Superior temporal gyrus (tissue), 1 donor: ENCODE results near the gene NLRP5.
A peak's percentile ranks its signal among the peaks of the same experiment; 100 is the strongest.
"Not testable (repeated sequence)": the region's sequence is repeated elsewhere in the genome, so short reads cannot be mapped to it uniquely, and the experiment has no call there.

Experiments used
- DNase-seq: peaks from one replicate; pipeline ENCODE4 v3.0.0-alpha.2; 2016; ENCODE audit errors: extremely low spot score

Gene NLRP5

DNA sequence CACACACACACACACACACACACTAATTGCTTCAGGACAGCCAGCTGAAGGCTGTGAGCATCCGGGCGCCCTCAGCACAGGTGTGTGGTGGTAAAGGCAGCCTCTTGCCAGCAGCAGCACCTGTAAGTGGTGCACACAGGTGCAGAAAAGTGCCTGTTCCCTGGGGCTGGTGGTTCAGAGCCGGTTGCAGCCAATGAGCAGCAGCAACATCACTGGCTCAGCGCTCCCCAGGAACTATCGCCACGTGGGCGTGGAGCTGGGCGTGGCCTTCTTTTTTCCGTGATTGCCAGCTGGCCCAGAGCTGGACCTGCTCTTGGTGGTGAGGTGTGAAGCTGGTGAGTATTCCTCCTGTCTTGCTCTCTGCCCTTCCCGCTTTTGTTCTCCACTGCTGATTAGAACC, at the start of gene NLRP5:
Gene NLRP5, plus strand, starts transcription at position 289 of the 400 bp plus-strand sequence.
- no peak for DNase-seq

DNA sequence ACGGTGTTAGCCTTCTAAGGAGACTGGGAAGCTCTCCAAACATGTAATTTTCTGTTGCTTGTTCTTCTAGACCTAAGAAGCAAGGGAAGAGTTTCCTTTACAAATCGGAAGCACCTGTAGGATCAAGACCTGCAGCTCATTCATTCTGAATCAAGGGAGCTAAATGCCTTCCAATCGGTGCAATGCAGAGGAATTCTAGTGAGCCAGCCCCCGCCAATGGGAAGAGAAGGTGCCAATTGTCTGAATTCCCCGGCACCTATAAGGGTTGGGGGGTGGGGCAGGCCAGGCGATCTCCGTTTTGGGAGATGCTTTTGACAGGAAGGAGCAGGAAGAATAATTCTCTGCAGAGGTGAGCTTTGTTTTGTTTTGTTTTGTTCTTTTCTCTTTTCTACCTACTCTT, 47.4 kb upstream of the NLRP5 start:
- no peak for DNase-seq

DNA sequence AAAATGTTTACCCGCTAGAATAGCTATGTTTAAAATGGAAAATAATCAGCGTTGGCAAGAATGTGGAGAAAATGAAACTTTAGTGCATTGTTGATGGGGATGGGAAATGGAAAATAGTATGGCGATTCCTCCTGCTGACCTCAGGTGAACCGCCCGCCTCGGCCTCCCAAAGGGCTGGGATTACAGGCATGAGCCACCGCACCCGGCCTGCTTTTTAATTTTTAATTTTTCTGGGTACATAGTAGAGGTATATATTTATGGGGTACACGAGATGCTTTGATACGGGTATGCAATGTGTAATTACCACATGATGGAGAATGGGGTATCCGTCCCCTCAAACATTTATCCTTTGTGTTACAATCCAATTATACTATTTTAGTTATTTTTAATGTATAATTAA, 46.3 kb upstream of the NLRP5 start:
- DNase-seq, result no peak

DNA sequence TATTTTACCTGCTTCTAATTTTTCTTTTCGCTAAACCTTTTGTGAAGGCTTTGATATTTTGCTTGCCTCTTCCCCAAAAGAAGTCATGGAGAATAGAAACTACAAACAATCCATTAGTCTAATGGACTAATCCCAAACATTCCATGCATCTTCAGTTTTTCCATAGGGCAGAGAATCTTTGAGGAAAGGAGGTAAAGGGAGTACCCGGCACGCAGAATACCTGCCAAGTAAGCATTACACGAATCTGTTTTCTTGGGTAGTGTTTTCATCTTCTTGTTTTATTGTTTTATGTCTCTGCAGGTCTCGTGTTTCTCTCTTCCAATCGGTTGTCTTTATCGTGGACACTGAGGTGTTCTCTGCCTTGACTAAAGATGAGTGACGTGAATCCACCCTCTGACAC, 39.0 kb upstream of the NLRP5 start, which contains the start of gene NLRP8:
Gene NLRP8, plus strand, starts transcription at position 301 of the 400 bp plus-strand sequence.
- no peak for DNase-seq

DNA sequence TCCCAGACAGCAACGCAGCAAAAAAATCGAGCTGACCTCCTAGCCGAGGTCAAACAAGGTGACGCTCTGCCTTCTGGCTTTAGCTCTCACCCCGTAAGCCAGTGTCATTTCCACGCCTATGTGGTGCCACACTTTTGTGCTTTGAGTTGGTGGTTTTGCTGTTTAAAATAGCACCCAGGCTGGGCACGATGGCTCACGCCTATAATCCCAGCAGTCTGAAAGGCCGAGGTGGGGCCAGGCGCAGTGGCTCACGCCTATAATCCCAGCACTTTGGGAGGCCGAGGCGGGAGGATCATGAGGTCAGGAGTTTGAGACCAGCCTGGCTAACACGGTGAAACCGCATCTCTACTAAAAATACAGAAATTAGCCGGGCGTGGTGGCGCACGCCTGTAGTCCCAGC, 36.0 kb upstream of the NLRP5 start:
- DNase-seq, result not testable (repeated sequence)

DNA sequence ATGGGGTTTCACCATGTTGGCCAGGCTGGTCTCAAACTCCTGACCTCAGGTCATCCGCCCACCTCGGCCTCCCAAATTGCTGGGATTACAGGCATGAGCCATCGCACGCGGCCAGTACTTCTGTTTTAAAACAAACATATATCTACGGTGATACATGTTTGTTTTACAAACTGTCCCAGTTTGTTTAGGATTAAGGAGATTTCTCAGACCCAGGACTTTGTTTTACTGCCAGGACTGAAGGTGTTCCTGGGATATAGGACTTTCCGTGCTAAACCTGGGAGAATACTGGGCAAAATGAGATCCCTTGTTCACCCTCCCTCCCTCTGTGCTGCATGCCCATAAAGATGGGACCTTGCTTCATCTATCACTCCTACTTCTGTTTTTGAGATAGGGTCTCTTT, 30.1 kb upstream of the NLRP5 start:
- no peak for DNase-seq

DNA sequence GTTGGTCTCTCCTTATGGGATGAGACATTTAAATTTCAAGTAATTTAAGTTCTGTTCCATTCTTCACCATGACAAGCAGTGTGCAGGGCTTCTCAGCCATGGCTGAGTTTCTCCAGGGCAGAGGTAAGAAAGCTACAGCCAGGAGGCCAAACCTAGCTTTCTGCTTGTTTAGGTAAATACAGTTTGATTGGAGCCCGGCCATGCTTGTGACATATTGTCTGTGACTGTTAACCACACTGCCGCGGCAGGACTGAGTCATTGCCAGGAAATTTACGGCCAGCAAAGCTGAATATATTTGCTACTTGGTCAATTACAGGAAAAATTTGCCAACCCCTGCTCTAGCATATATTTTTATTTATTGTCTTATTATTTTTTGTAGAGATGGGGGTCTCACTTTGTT, 28.2 kb upstream of the NLRP5 start:
- DNase-seq, result no peak

DNA sequence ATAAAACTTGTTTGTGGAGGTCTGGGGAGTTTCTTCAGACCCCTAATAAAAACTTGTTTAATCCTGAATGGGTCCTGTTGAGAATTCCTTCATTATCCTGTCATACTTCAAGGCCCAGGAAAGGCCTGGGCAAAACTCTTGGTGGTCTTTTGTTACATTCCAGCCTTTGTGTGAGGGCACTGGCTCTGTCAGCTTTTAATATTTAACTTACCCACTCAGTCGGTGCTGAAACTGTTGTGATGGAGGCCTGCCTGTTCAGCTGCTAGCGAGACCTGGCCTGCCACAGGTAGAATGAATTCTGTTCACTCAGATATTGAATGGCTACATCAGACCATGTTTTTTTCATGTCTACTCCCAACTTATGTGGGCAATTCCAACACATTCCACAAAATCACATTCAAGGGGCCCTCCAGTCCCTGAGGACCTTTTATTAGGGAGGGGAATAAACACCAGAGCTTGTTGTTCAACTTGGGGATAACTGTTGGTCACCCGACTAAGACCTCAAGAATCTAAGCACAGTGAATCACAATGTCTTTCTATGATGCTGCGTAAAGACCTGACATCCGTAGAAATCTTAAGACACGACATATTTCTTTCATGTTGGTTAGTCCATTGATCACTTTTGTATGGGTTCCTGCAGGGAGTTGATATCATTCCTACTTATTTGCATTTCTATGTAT, 26.4 kb upstream of the NLRP5 start:
- DNase-seq, result no peak

DNA sequence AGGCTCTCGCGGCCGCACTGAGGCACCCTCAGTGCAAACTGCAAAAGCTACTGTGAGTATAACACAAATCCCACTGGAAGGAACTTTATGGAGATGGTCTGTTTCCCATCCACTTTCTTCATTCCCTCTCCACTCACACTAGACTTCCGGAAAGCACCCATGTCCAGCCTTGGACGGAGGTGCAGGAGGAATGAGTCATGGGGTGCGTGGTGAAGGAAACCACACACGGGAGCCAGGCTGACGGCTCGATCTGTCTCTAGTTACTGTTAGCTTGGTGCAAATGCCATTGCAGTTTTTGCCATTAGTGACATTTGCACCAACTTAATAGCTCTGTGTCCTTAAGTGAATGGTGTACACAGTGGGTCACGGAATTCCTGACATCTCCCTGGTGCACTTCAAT, 24.4 kb upstream of the NLRP5 start:
- DNase-seq, result no peak

DNA sequence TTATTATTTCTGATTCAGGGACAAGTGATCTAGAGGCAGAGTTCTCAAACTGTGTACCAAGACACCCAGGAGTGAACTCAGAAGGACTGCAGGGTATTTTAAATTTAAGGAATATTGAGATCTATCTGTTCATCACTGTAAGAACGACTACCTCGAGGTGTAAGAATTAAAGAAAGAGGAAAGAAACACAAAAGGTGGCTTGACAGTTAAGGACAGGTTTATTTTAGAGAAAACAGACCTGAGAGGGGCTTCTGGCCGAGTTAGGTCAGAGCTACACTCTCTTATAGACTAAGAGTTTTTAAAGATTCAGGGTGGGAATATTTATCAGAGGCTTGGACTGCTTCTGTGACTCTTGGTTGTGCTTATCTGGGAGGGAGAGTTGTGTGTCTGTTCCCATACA, 12.6 kb upstream of the NLRP5 start:
- no peak for DNase-seq

DNA sequence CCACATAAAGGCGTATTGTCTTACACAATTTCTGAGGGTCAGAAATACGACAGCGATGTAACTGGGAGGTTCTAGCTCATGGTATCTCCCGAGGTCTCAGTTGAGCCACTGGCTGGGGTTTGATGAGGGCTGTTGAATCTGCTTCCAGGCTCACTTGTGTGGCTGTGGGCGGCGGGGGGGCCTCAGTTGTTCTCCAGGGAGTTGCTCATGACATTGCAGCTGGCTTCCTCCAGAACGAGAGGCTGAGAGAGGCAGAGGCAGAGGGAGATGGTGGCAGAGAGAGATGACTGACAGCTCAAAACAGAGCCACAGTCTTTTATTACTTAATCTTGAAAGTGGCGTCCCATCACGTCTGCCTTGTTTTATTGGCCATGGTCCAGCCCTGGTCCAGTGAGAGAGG, 6.2 kb upstream of the NLRP5 start:
- DNase-seq, result no peak

DNA sequence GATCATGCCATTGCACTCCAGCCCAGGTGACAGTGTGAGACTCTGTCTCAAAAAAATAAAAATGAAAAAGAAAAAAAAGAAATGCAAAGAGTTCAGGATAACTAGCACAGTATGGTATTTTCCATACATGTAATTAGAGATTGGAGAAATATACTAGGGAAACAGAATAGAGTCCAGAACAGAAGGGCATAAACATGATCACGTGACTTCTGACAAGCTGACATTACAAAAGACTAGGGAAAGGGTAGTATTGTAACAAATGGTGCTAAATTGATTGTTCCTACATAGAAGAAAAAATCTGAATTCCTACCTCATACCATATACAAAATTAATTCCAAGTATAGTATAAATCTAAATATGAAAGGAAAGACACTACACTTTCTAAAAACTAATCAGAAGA, 1.3 kb upstream of the NLRP5 start:
- DNase-seq, result no peak

DNA sequence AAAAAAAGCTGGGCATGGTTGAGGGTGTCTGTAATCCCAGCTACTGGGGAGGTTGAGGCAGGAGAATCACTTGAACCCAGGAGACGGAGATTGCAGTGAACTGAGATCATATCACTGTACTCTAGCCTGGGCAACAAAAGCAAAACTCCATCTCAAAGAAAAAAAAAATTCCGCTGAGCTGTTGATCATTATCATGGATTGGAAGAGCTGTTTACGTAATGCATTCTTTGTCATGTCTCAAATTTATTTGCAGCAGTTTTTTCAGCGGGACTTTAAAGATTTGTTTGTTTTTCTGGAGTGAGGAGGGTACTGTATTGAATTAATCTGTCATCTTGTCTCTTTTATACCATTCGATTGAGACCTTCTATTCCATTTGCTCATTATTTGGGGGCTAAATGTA, 4.3 kb downstream of the NLRP5 start:
- DNase-seq, result no peak

DNA sequence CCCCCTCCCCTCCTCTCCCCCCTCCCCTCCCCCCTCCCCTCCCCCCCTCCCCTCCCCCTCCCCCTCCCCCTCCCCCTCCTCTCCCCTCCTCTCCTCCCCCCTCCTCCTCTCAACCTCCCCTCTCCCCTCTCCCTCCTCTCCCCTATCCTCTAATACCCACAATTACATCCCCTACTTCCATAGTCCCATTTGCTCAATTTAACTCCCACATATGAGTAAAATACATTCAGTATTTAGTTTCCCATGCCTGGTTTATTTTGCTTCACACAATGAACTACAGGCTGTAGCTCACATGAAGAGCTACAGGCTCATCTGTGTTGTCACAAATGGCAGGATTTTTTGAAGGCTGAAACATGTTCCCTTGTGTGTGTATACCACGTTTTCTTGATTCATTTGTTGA, 6.9 kb downstream of the NLRP5 start:
- no peak for DNase-seq

DNA sequence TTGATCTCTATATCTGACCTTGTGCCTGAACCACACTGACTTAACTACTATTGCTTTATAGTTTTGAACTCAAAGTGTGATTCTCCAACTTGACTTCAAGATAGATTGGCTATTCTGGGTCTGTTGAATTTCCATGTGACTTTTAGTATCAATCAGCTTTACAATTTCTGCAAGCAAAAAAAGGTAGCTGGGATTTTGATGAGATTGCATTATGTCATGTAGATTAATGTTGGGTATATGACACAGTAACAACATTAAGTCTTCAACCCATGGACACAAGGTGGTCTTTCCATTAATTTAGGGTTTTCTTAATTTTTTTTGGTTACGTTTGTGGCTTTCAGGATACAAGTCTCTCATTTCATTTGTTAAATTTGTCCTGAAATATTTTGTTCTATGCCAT, 28.2 kb downstream of the NLRP5 start:
- no peak for DNase-seq

DNA sequence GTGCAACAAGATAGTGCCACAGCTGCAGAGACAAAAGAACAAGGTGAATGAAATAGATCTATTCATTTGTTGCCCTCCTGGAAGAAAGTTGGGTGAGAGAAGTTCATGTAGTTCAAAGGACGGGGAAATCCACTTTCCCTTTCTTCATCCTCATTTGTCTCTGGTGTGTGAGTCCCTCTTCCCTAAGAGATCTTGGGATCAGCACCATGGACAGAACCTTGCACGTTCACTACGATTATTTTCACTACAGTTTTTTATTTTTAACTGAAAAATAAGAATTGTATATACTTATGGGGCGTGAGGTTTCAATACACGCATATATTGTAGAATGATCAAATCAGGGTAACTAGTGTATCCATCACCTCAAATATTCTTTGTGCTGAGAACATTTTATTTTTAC, 29.2 kb downstream of the NLRP5 start:
- DNase-seq, result no peak

DNA sequence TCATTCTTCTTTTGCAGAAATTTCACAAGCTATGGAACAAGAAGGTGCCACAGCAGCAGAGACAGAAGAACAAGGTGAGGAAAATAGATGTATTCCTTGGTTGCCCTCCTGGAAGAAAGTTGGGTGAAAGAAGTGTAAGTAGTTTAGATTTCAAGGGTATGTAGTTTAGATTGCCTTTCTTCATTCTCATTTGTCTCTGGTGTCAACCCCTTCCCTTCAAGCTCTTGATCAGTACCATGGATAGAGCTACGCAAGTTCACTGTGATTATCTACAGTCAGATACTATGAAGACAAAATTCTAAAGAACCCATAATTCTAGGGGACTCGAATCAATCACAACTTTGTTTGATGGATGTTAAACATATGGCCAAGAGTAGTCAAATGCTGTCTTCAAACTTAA, 32.8 kb downstream of the NLRP5 start:
- not testable (repeated sequence) for DNase-seq

DNA sequence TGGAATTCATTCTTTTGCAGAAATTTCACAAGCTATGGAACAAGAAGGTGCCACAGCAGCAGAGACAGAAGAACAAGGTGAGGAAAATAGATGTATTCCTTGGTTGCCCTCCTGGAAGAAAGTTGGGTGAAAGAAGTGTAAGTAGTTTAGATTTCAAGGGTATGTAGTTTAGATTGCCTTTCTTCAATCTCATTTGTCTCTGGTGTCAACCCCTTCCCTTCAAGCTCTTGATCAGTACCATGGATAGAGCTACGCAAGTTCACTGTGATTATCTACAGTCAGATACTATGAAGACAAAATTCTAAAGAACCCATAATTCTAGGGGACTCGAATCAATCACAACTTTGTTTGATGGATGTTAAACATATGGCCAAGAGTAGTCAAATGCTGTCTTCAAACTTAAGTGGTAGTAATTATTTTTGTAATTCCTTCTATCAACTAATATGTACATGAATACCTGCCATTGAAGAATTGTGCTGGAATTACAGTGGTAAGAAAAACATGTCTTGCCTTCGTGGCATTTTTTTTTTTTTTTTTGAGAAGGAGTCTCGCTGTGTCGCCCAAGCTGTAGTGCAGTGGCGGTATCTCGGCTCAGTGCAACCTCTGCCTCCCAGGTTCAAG, 33.9 kb downstream of the NLRP5 start:
- not testable (repeated sequence) for DNase-seq

DNA sequence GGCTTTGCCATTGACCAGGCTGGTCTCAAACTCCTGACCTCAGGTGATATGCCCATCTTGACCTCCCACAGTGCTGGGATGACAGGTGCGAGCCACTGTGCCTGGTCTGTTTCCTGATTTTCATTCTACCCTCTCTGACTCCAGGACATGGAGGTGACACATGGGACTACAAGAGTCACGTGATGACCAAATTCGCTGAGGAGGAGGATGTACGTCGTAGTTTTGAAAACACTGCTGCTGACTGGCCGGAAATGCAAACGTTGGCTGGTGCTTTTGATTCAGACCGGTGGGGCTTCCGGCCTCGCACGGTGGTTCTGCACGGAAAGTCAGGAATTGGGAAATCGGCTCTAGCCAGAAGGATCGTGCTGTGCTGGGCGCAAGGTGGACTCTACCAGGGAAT, 40.2 kb downstream of the NLRP5 start:
- no peak for DNase-seq

DNA sequence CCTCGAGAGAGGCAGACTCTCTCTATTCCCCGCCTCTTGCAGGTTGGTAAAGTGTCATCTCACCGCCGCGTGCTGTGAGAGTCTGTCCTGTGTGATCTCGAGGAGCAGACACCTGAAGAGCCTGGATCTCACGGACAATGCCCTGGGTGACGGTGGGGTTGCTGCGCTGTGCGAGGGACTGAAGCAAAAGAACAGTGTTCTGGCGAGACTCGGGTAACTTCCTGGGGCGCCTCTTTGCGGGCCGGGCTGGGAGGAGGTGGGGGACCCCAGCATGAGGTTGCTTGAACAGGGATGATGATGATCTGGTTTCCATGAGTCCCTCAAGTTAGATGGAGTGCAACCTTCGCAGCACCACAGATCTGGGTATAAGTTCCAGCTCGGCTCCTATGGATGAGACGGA, 67.0 kb downstream of the NLRP5 start:
- no peak for DNase-seq

DNA sequence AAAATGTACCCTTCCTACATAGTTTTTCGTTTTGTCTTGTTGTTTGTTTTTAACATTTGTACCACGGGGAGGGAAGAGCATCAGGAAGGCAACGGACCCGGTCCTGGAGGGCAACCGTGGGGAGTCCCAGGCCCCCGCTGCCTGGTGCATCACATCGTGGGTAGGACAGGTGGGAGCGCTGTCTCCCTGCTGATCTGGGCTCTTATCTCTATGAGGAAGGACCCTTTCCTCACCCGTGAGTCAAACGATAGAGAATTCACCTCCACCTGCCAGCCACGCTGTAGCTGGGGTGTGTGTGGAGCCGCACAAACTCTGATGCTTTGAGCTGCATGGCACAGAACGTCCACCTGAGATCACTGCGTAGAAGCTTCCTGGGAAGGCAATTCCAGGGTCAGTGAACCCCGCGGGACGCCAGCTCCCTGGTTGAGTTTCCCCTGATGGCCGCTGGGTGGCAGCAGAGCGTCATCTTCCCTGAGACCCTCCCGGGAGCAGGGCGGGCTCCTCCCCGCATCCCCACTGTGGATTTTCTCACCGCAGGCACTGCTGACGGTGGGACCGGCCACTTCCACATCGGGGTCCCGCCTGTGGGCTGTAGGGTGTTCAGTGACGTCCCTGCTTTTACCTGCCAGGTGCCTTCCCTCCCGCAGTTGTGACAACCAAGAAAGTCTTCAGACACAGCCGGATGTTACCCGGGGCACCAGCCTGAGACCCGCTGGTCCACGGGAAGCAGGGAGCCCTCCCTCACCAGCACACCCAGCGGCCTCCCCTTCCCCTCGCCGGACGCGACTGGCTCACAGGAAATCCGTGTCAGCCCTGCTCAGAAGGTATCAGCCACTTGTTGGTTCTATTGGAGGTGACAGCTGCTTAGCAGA, 79.8 kb downstream of the NLRP5 start:
- DNase-seq, result peak; percentile 75

DNA sequence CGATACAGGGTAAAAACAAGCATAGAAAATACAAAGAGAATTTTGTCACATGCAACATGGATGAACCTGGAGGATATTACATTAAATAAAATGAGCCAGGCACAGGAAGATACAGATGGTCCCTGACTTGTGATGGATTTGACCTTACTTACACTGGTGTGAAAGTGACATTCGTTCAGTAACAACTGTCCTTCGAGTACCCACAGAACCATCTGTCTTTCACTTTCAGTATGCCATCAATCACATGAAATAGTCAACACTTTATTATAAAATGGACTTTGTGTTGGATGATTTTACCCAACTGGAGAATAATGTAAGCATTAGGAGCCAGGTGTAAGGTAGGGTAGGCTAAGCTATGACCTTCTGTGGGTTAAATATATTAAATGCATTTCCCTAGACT, 83.1 kb downstream of the NLRP5 start:
- DNase-seq, result no peak

DNA sequence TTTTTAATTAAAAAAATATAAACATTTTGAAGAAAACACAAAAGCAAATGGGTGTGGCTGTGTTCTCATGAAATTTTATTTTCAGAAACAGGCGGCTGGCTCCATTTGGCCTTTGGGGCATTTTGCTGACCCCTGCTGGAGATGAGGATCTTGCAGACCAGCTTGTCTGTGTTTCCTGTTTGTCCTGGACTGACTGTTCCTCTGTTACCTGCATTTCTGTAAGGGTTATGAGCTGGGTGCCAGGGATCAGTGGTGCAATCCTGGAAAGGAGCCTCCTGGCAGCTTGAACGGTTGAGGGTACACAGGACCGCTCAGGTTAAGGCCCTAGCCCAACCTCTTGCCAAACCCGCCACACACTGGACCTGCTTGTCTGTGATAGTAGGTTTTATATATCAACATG, 84.6 kb downstream of the NLRP5 start:
- DNase-seq, result no peak
